ENCODE results near the gene TBXAS1.
"Not testable (repeated sequence)": the region's sequence is repeated elsewhere in the genome, so short reads cannot be mapped to it uniquely, and the experiment has no call there.

The TBXAS1 gene

DNA sequence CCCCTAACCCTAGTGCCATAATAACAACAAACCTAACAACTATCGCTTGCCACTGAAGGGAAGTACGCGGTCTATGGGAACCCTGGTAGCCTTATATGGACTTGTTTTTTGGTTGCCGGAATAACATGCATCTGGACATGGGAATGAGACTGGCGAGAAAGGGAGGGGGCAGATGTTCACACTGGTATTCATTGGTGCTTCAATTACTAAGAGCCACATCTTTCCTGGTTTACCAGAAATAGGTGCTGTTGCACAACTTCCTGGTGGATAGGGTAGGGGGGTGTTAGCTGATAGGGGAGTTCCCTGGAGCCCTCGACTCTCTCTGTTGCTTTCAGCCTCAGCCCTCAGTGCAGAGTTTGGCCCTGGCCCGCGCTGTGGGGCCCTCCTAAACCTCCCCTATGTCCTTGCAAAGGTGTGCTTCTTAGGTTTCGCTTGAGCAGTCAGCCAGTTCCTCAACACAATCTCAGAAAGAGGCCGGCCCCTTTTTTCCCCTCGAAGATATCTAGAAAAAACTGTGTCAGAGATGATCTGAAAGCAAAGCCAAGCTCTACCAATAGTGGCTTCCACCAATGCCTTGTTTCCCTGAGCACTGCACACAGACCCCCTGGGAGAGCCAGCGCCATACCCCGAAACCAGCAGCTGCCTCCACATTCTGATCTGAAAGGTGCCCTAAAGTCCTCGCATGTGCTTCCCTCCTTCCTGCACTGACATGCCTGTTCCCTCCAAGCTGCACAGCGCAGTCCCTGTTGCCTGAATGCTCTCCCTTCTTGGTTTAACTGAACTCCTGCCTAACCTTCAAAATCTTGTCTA is 13.5 kb downstream of the TBXAS1 start:
- Histone ChIP-seq H3K36me3 (ENCODE audit: insufficient read depth, low read length) (no peaks in the 10 kb centered on the region), H3K79me2 (ENCODE audit: insufficient read depth, low read length) (no peaks in the 10 kb centered on the region), H3K9ac (ENCODE audit: low read depth, low read length, poor library complexity, severe bottlenecking) (no peak overlapping the region), H3K27me3 (ENCODE audit: insufficient read depth, low read length, poor library complexity, severe bottlenecking) (no peaks in the 10 kb centered on the region), H3K4me3 (ENCODE audit: low read length, poor library complexity, severe bottlenecking) (no peak overlapping the region), H3K4me2 (ENCODE audit: low read depth, low read length, poor library complexity, severe bottlenecking) (no peak overlapping the region), H3K9me3 (ENCODE audit: insufficient read depth, low read depth, low read length) (no peaks in the 10 kb centered on the region), H3K9me2 (replicated peaks; ENCODE audit: low read depth, low read length) (no peaks in the 10 kb centered on the region), H4K20me1 (ENCODE audit: insufficient read depth, low read length, poor library complexity, severe bottlenecking) (no peaks in the 10 kb centered on the region), H3K4me1 (ENCODE audit: insufficient read depth, low read length, poor library complexity, severe bottlenecking) (no peaks in the 10 kb centered on the region), H2AFZ (ENCODE audit: low read length) (no peak overlapping the region), H3F3A (ENCODE audit: low read depth) (no peaks in the 10 kb centered on the region)
- TF ChIP-seq EZH2phosphoT487 (IDR thresholded peaks at IDR 0.05; ENCODE audit: borderline replicate concordance), result no peak
- no peak for TF ChIP-seq CTCF (conservative IDR thresholded peaks at IDR 0.05; ENCODE audit: low read length)

DNA sequence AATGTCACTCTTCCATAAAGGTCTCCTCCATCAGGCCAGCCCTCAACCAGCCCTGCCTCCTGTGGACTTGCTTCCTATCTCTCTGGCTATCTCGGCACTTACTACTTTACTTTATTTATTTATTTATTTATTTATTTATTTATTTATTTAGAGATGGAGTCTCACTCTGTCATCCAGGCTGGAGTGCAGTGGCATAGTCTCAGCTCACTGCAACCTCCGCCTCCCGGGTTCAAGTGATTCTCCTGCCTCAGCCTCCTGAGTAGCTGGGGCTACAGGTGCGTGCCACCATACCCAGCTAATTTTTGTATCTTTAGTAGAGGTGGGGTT is 14.1 kb downstream of the TBXAS1 start:
- H3K4me3 ChIP-seq (ENCODE audit: low read length, poor library complexity, severe bottlenecking); H2AFZ ChIP-seq (ENCODE audit: low read length); H3K9me2 ChIP-seq (replicated peaks; ENCODE audit: low read depth, low read length); H3K4me2 ChIP-seq (ENCODE audit: low read depth, low read length, poor library complexity, severe bottlenecking); H3K36me3 ChIP-seq (ENCODE audit: insufficient read depth, low read length); H3K9ac ChIP-seq (ENCODE audit: low read depth, low read length, poor library complexity, severe bottlenecking); H3K9me3 ChIP-seq (ENCODE audit: insufficient read depth, low read depth, low read length); H3K79me2 ChIP-seq (ENCODE audit: insufficient read depth, low read length); H3K27me3 ChIP-seq (ENCODE audit: insufficient read depth, low read length, poor library complexity, severe bottlenecking); H3F3A ChIP-seq (ENCODE audit: low read depth); H3K4me1 ChIP-seq (ENCODE audit: insufficient read depth, low read length, poor library complexity, severe bottlenecking); H4K20me1 ChIP-seq (ENCODE audit: insufficient read depth, low read length, poor library complexity, severe bottlenecking): not testable (repeated sequence)

DNA sequence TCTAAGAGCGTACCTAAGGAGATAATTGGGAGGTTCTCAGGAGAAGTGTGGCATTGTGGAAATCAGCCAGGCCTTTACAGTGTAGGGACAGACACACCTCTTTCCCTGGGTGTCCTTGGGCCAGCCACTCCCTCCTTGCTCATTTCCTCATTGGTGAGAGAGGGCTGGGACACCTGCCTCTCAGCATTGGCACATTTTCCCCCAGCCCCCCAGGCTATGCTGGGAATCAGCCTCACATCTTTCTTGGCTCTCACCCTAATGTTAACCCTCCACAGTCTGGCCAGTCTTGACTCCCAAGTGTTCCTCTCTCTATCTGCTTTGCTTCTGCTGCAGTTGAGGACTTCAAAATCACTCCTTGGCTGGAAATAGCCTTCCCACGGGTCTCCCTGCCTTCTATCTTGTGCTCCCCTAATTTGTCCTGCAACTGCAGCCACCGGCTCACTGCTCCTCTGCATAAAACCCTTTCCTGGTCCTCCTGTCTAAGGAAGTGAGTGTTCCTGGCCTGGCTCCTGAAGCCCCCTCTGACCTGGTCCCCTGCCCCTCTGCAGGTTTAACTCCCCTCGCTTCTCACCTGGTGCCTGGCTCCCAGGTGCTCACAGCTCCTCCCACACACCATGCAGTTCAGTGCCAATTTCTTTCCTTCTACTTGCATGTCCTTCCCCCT is 15.8 kb downstream of the TBXAS1 start:
- Histone ChIP-seq H3K79me2 (ENCODE audit: insufficient read depth, low read length) (no peaks in the 10 kb centered on the region), H3K9me2 (replicated peaks; ENCODE audit: low read depth, low read length) (no peaks in the 10 kb centered on the region), H3K9ac (ENCODE audit: low read depth, low read length, poor library complexity, severe bottlenecking) (no peak overlapping the region), H3K4me2 (ENCODE audit: low read depth, low read length, poor library complexity, severe bottlenecking) (no peak overlapping the region), H3K36me3 (ENCODE audit: insufficient read depth, low read length) (no peaks in the 10 kb centered on the region), H4K20me1 (ENCODE audit: insufficient read depth, low read length, poor library complexity, severe bottlenecking) (no peaks in the 10 kb centered on the region), H3K4me3 (ENCODE audit: low read length, poor library complexity, severe bottlenecking) (no peak overlapping the region), H3K9me3 (ENCODE audit: insufficient read depth, low read depth, low read length) (no peaks in the 10 kb centered on the region), H3F3A (ENCODE audit: low read depth) (no peaks in the 10 kb centered on the region), H3K27me3 (ENCODE audit: insufficient read depth, low read length, poor library complexity, severe bottlenecking) (no peaks in the 10 kb centered on the region), H2AFZ (ENCODE audit: low read length) (no peak overlapping the region), H3K4me1 (ENCODE audit: insufficient read depth, low read length, poor library complexity, severe bottlenecking) (no peaks in the 10 kb centered on the region)
- no peak for TF ChIP-seq EZH2phosphoT487 (IDR thresholded peaks at IDR 0.05; ENCODE audit: borderline replicate concordance)
- TF ChIP-seq CTCF (conservative IDR thresholded peaks at IDR 0.05; ENCODE audit: low read length), result no peak

DNA sequence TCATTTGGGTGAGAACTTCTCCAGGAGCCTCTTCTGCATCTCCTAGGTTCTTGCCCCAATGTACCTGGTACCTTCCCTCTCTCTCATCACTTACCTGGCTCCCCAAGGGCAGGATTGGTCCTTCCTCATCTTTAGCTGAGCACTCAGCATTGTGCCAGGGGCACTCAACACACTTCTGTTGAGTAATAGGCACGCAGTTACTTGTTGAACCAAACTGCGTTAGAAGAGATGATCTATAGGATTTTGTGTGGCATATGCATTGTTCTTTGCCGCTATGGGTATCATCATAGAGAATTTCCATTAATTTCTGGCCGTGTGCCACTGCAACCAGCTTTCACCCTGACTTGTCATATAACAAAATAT is 16.4 kb downstream of the TBXAS1 start:
- no peaks in the 10 kb centered on the region for H4K20me1 ChIP-seq (ENCODE audit: insufficient read depth, low read length, poor library complexity, severe bottlenecking)
- H3K9me3 ChIP-seq (ENCODE audit: insufficient read depth, low read depth, low read length), result no peaks in the 10 kb centered on the region
- no peaks in the 10 kb centered on the region for H3K27me3 ChIP-seq (ENCODE audit: insufficient read depth, low read length, poor library complexity, severe bottlenecking)
- H3K79me2 ChIP-seq (ENCODE audit: insufficient read depth, low read length), result no peaks in the 10 kb centered on the region
- H3F3A ChIP-seq (ENCODE audit: low read depth), result no peaks in the 10 kb centered on the region
- no peak for TF ChIP-seq EZH2phosphoT487 (IDR thresholded peaks at IDR 0.05; ENCODE audit: borderline replicate concordance)
- no peak for TF ChIP-seq CTCF (conservative IDR thresholded peaks at IDR 0.05; ENCODE audit: low read length)
- H3K9ac ChIP-seq (ENCODE audit: low read depth, low read length, poor library complexity, severe bottlenecking), result no peak overlapping the region
- no peak overlapping the region for H3K4me3 ChIP-seq (ENCODE audit: low read length, poor library complexity, severe bottlenecking)
- H3K4me2 ChIP-seq (ENCODE audit: low read depth, low read length, poor library complexity, severe bottlenecking), result no peak overlapping the region
- H2AFZ ChIP-seq (ENCODE audit: low read length), result no peak overlapping the region
- no peaks in the 10 kb centered on the region for H3K4me1 ChIP-seq (ENCODE audit: insufficient read depth, low read length, poor library complexity, severe bottlenecking)
- H3K36me3 ChIP-seq (ENCODE audit: insufficient read depth, low read length), result no peaks in the 10 kb centered on the region
- H3K9me2 ChIP-seq (replicated peaks; ENCODE audit: low read depth, low read length), result no peaks in the 10 kb centered on the region

Measured in Loucy (cell line).